ENCODE measurements around the gene FOXP1. TPM values are rescaled to one million over a fixed set of nuclear protein-coding genes. Genes with fewer than 3 reads are reported as not detected.

Gene FOXP1
- total RNA-seq, 2 donors from 2014 or later = 109 to 112 TPM

- DNase-seq (ENCODE audit: low spot score) = no peak
- intact Hi-C loops (cut with DNase I) = no loop called here
These were observed 433.3 kb downstream of the FOXP1 start for GRCh38 chr3:71149959-71150954.

- intact Hi-C loops (cut with DNase I) = no loop called here
- DNase-seq (ENCODE audit: low spot score) = no peak
These were observed 435.0 kb downstream of the FOXP1 start for GRCh38 chr3:71148455-71149060.

GRCh38 chr3:71146673-71147072 lies 436.9 kb downstream of the FOXP1 start:
- DNase-seq (ENCODE audit: low spot score) = no peak
- intact Hi-C loops (cut with DNase I) = no loop called here

GRCh38 chr3:71145954-71146353 lies 437.6 kb downstream of the FOXP1 start:
- intact Hi-C loops (cut with DNase I) = no loop called here

GRCh38 chr3:71144525-71145253 lies 438.8 kb downstream of the FOXP1 start:
- no peak for DNase-seq (ENCODE audit: low spot score)
- intact Hi-C loops (cut with DNase I) = no loop called here

More at GRCh38 chr3:71145954-71146353, 437.6 kb downstream of the FOXP1 start:
- no peak for DNase-seq (ENCODE audit: low spot score)

DNA sequence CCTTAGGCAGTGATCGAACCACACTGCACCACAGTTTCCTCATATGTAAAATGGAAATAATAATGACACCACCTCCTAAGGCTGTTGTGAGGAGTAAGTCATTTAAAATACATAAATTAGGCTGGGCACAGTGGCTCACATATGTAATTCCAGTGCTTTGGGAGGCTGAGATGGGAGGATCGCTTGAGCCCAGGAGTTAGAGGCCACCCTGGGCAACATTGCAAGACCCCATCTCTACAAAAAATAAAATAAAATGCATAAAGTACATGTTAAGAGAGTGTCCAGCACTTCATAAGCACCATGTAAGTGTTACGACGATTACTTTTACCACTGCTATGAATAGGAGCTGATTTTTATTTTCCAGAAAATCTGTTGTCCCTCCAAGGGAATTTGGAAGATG lies 440.0 kb downstream of the FOXP1 start:
- intact Hi-C loops (cut with DNase I) = no loop called here
- DNase-seq (ENCODE audit: low spot score) = no peak

GRCh38 chr3:71142441-71143161 lies 440.9 kb downstream of the FOXP1 start:
- no peak for DNase-seq (ENCODE audit: low spot score)
- intact Hi-C loops (cut with DNase I) = no loop called here

DNA sequence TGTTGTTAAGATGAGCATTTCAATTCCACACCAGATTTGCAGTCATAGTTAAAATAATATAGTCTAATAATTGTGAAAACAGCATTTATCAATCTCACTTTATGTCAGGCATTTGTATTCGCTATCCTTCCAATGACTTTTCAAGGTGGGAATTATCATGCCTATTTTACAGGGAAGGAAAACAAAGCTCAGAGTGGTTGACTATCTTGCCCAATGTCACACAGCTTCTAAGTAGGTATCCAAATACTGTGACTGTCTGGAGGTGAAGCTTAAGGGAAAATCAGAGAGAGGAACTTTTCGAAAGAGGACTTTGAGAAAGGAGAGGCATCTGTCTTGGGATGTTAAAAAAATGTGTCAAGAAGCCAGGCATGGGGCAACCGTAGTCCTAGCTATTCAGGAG lies 443.1 kb downstream of the FOXP1 start:
- intact Hi-C loops (cut with DNase I) = no loop called here
- no peak for DNase-seq (ENCODE audit: low spot score)

- DNase-seq (ENCODE audit: low spot score) = no peak
- intact Hi-C loops (cut with DNase I) = loop anchor here in 1 of 2 donors (10.0 kb wide), 1 partner anchor 105 kb away; no protein-coding TSS in a partner anchor
These were observed 444.0 kb downstream of the FOXP1 start for GRCh38 chr3:71139496-71139895.

DNA sequence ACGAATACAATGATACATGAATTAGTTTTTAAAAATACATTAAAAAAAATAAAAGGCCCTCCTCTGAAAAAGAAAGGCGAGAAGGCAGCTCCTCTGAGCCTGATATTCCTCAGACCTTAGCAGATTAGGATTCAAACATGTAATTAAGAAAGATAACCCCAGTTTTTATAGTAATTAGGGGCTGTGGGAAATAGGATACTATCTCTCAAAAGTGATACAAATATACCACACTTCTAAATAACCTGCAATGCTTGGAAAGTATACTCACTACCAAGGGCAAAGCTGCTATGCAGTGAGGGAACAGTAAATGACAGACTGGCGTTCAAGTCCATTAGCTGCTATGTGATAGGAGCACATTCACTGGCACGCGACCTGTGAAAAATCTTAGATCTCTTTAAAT lies 445.1 kb downstream of the FOXP1 start:
- intact Hi-C loops (cut with DNase I) = loop anchor here in 1 of 2 donors (10.0 kb wide), 1 partner anchor 106 kb away; no protein-coding TSS in a partner anchor

DNA sequence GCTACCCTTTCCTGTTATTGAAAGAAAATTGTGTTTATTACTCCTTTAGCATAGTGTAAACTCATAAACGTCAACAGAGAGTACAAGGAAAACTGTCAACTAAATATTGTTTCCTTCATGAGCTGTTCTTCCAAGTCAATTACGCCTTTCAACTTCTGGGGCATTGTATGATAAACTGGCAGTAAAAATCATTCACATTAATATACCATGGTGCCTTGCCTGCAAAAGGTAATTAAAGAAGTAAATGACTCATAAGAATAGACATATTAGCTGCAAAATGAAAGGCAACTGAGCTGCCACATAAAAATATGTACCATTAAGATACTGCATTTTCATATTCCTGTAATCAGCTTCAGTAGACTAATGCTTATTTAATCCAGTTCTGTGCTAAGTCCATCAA lies 447.3 kb downstream of the FOXP1 start:
- DNase-seq (ENCODE audit: low spot score) = no peak
- intact Hi-C loops (cut with DNase I) = loop anchor here in 1 of 2 donors (10.0 kb wide), 1 partner anchor 109 kb away; no protein-coding TSS in a partner anchor

More for the DNA sequence above, 445.1 kb downstream of the FOXP1 start:
- DNase-seq (ENCODE audit: low spot score) = no peak

DNA sequence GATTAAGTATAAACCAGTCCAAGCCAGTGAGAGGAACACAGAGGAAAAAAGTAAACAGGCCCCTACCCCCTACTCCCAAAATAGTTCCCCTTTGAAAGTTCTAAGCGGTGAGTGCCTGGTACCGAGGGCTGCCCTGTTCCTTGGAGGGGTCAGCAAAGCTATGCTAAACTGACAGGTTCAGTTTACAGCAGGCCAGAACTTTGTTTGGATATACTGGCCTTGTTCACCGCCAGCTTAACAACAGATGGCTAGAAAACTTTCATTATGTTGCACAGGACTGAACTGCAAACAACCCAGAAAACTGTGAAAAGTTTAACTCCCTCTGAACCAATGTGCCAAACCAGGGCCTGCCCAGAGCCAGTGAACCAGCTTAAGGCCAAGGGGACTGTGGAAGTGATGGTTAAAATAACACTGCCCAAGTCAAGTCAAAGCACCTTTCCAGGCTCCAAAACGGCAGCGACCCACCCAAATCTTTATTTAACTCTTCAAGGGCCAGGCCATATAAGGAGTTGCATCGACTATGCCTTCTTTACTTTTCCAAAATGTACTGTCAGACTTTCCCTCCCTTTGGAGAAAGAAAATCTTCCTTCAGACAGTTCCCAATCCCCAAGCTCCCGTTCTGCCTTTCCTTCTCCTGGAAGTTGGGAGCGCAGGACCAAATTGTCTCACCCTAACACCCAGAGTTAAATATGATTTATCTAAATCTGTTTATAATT lies 448.0 kb downstream of the FOXP1 start:
- DNase-seq (ENCODE audit: low spot score) = no peak
- intact Hi-C loops (cut with DNase I) = loop anchor here in 1 of 2 donors (10.0 kb wide), 1 partner anchor 109 kb away; no protein-coding TSS in a partner anchor

DNA sequence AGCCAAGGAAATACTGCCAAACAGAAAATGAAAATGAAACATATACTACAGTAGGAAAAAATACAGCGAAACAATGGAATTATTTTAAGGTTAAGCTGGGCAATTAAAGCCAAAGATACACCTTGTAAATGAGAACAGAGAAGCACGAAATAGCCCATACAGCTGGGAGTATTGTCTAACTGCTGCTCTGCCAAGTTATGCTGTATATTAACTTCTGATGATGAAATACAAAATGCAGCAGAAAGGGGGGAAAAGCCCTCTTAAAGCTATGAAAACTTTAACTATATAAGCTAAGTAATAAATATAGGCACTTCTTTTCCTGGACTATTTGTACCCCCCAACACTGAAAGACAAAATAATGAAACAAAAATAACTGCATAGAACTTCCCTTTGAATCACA lies 449.0 kb downstream of the FOXP1 start:
- intact Hi-C loops (cut with DNase I) = loop anchor here in 1 of 2 donors (10.0 kb wide), 1 partner anchor 110 kb away; no protein-coding TSS in a partner anchor
- DNase-seq (ENCODE audit: low spot score) = no peak

- intact Hi-C loops (cut with DNase I) = loop anchor here in 1 of 2 donors (10.0 kb wide), 1 partner anchor 111 kb away; no protein-coding TSS in a partner anchor
- no peak for DNase-seq (ENCODE audit: low spot score)
These were observed 449.7 kb downstream of the FOXP1 start for GRCh38 chr3:71133865-71134264.

DNA sequence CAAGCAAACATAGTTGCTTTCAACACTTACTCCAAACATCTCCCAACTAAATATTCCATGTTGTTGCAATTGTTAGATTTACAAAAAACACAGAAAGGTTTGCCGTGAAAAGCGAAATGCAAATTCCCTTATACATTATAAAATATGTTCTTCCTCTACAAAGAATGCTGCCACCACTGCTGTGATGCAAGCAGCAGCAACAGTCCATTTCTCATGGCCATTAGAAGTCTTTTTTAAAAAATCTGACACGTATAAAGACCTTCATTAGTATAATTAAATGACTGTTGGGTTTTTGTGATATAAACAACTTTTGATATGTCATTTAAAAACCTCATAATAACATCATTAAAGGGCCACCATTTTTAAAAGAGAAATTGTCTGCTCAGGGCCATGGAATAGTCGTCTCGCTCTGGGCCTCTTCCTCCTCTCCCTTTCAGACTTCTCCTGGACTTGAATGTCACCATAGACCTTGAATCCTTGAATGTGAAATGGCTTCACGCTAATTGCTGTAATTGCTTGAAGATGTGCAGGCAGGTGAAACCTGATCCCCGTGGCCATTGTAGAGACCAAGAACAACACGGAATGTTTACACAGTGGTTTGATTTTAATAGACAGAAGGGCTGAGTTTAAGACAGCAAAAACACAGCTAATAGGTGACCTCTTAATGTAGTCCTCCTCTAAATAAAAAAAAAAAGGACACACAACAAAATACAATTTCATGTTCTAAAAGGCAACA lies 450.4 kb downstream of the FOXP1 start:
- intact Hi-C loops (cut with DNase I) = loop anchor here in 1 of 2 donors (10.0 kb wide), 1 partner anchor 112 kb away; no protein-coding TSS in a partner anchor
- no peak for DNase-seq (ENCODE audit: low spot score)

- intact Hi-C loops (cut with DNase I) = loop anchor here in 1 of 2 donors (10.0 kb wide), 1 partner anchor 113 kb away; no protein-coding TSS in a partner anchor
- no peak for DNase-seq (ENCODE audit: low spot score)
These were observed 451.9 kb downstream of the FOXP1 start for GRCh38 chr3:71131375-71132314.
